Right kidney (tissue), 1 donor: ENCODE data around the gene PHF20.
A peak's percentile ranks its signal among the peaks of the same experiment; 100 is the strongest.
"Not testable (repeated sequence)": the region's sequence is repeated elsewhere in the genome, so short reads cannot be mapped to it uniquely, and the experiment has no call there.

Experiments
- DNase-seq: peaks from one replicate; pipeline ENCODE4 v3.0.0-alpha.2; 2016

Gene PHF20

DNA sequence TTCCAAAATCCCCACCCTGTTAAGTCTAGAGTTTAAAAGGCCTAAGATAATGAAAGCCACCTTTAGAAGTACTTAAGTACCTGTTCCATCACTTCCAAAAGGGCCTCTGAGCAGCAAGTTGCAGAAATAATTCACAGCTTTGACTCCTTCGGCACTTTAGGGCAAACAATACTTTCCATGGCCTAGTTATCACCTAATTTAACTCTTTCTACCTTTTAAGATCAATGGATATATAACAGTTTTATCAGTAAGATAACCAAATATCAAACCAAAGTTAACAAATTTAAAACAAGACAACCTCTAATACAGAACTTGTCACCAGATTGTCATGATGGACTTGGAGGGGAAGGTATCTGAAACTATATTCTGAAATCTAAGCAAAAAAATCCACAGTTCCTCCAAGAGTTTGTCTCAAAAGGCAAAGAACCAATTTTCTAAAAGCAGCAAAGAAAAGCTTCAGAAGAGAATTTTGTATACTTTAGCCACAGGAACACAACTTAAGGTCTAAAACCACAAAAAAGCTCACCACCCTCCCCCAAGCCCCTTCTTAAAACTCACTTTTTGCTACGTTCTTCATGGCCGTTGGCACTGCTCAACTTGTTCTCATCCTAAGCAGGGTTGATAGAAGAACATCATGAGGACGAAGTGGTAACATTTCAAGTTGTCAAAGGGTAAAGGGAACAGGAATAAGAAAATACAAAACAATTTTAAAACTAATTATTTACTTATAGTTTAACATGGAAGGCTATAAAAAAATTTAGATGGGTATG lies 33.2 kb upstream of the PHF20 start:
- DNase-seq: no peak

DNA sequence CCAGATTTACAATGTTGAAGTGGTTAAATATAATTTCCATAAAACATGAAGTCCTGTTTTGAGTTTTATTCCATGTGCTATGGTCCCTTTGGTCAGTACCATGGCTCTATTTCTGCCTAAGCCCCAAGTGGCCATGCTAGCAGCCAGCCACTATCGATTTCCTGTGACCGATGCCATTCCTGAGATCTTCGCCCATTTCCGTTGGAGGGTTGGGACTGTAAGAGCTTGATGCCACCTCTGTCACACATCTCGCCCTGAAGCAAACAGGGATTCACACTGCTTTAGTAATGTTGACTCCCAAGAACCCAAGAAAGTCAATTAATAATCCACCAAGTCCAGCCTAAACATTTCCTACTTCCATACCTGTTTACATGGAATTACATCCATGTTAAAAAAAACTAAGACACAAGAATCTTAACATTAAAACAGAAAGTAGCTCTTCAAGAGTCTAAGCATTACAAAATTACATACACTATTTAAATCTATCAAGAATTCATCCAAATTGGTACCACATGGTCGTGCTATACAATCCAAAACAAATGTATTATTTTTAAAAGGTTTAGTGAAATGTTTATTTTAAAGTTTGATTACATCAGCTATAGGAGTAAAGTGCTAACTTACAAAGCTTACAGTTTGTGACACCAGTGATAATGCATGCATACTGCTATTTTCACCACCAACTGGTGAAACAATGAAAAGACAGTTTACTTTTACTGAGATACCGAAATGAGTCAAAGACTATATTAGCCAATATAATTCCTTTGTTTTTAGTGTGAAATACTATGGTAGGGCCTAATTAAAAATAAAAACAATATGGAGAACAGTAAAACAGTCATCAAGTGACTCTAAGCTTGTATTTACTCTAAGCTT lies 32.3 kb upstream of the PHF20 start:
- no peak for DNase-seq

GRCh38 chr20:35741892-35742740 lies 29.7 kb upstream of the PHF20 start, which contains the start of gene RBM39:
RBM39 (minus strand) TSS chr20:35742260; CDS start chr20:35740874, 1,386 bp downstream.
- peak; percentile 98 for DNase-seq

DNA sequence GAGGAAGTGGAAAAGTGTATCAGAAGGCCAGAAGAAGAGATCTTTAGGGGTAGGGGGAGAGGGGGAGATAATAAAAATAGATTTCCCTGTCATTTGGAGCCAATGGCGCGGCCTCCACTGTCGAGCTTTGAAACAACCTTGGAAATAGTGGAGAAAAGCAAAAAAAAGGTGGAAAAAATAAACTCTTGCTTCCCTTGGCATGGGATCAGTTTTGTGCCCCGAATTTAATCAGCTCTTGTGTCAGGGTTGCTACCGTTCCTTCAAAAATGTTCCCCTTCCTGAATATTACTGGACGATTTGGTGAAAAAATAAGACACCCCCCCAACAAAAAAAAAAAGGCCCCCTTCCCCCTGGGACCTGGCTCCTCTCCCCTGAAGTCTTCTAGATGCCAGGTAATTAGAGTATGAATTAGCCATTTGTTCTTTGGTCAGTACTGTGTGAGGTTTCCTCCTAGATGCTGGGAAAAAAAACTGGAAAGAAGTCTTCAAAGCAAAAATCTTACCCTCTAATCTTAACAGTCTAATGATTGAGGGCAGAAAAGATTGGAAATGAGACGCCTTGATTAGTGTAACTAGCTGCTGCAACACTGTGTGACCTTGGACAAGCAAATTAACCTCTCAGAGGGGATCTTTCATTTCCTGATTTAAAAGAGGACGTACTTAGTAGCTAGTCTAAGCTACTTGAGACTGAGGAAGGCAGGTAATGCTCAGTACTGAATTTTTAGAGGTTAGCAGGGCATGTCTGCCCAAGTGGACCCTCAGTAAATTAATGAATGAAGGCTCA lies 28.9 kb upstream of the PHF20 start:
- peak; percentile 55 for DNase-seq

DNA sequence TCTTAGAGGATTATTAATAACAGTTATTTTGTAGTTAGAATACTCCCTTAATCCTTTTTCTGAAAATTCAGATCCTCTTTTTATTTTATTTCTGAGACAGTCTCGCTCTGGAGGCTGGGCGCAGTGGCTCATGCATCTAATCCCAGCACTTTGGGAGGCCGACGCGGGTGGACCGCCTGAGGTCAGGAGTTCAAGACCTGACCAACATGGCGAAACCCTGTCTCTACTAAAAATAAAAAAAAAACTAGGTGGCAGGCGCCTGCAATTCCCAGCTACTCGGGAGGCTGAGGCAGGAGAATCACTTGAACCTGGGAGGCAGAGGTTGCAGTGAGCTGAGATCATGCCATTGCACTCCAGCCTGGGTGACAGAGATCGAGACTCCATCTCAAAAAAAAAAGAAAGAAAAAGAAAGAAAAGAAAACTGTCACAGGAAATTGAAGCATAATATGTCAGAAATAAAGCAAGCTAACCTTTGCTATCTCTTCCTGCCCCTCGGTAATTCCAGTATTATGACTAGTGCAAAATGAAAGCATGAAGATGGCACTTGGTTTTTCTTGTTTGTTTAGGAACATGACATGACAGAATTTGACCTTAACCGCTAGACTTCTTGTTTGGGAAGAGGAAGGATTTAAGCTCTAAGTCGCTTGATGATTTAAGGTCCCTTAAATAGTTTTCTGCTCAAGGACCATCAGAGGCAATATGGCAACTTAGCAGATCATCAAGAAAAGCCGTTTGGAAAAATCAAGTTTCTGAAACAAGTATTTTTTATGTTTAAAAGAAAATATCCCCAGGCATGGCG lies 27.9 kb upstream of the PHF20 start:
- peak; percentile 6 for DNase-seq

- not testable (repeated sequence) for DNase-seq
Observed at GRCh38 chr20:35744492-35744841, 27.3 kb upstream of the PHF20 start.

DNA sequence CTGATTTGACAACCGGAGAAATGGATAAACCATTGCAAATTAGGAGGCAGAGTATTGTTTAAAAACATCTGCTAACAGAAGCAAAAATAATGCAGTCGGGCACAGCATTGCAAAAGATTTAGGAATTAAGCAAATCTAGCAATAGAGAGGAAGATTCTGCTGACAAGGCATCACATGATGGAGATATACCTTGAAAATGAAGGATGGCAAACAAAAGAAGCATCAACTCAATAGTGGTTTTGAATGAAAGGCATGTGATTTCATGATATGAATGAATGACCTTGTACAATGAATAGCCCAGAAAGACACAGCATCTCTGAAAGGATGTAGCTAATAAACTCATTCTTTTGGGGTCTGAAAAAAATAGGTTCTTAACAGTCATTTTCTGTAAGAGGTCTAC lies 21.2 kb upstream of the PHF20 start:
- DNase-seq: no peak

DNA sequence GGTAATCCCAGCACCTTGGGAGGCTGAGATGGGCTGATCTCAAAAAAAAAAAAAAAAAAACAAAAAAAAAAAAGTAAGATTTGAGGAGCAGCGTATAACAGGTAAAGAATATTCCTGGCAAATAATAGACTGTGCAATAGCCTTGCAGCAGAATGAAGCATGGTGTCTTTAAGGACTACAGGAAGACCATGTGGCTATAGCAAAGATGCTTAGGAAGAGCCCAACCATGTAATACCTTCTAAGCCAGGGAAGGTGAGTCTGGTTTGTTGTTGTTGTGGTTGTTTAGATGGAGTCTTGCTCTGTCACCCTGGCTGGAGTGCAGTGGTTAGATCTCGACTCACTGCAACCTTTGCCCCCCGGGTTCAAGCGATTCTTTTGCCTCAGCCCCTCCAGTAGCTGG lies 15.4 kb upstream of the PHF20 start:
- DNase-seq: no peak

DNA sequence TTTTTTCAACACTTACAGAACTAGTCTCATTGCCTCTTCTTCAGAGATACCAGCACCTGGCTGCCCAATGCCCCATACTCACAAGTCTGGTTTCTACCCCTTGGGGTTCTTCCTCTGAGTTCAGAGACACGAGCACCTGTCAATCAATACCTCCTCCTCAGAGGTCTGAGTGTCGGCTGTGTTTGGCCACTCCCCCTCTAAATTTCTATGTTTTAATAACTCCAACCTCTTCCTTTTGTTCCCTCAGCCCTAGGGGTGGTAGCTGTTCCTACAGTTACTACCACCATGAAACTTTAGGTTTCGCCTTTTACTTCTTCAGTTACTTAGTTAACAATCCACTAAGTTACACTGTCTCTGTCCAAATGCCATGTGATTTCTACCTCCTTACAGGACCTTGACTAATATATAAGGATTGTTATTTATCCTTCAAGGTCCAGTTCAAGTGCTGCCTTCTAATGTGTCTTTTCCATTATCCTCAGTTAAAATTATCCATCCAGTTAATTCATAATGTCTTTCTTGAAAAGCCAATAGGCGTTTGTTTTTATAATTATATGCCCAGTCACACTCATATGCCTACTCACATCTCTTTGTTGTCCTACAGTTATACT lies 14.6 kb upstream of the PHF20 start:
- DNase-seq: no peak

DNA sequence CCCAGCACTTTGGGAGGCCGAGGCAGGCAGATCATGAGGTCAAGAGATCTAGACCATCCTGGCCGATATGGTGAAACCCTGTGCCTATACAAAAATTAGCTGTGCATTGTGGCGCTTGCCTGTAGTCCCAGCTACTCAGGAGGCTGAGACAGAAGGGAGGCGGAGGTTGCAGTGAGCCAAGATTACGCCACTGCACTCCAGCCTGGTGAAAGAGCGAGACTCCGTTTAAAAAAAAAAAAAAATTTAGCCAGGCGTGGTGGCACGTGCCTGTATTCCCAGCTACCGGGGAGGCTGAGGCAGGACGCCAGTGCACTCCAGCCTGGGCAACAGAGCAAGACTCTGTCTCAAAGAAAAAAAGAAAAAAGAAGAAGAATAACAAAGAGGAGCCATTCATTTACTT lies 10.3 kb upstream of the PHF20 start:
- DNase-seq: not testable (repeated sequence)

- DNase-seq: no peak
Observed at GRCh38 chr20:35762461-35762860, 9.4 kb upstream of the PHF20 start.

DNA sequence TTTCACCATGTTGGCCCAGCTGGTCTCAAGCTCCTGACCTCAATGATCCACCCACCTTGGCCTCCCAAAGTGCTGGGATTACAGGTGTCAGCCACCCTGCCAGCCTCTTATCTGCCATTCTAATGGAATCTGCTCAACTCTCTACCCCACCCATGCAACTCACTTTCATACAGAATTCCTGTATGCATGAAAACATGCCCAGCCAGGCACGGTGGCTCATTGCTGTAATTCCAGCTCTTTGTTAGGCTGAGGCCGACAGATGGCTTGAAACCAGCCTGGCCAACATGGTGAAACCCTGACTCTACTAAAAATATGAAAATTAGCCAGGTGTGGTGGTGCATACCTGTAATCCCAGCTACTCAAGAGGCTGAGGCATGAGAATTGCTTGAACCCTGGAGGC lies 6.9 kb upstream of the PHF20 start:
- DNase-seq: not testable (repeated sequence)

DNA sequence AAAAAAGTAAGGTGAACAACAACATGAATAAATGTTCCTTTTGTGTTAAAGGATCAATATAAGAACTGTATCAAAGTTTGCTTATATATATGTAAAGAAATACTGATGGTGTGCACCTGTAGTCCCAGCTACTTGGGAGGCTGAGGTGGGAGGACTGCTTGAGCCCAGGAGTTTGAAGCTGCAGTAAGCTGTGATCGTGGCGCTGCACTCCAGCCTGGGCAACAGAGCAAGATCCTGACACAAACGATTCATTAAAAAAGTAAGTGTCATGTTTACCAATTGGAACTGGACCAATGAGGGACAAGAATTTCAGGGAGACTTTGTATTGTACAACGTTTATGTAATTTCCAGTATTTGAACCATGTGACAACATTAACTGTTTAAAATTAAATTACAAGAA lies 5.0 kb upstream of the PHF20 start:
- DNase-seq: no peak

DNA sequence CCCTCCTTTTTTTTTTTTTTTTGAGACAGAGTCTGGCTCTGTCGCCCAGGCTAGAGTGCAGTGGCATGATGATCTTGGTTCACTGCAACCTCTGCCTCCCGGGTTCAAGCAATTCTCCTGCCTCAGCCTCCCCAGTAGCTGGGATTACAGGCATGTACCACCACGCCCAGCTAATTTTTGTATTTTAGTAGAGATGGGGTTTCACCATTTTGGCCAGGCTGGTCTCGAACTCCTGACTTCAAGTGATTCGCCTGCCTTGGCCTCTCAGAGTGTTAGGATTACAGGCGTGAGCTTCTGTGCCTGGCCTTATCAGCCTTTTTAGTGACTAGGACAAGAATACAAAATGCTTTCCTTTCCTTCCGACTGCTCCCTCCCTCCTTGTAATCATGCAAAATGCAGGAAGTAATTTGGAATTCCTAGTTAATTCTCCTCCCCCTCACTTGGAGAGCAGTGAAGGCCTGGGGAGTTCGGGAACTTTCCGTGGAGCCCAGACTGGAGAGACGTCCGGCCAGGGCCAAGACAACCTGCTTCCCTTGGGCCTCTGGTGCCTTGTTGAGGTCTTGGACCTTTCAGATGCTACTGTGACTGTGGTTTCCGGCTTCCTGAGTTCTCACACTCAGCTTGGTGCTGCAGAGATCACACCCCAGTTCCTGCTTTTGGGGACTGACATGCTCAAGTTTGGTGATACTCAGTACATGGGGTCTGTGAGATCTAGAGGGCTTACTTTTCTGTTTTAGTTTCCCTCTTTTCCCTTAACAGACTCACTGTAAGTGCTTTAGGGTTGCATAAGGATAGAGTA lies 3.9 kb upstream of the PHF20 start:
- DNase-seq: peak; percentile 39

- peak; percentile 44 for DNase-seq
Observed at GRCh38 chr20:35768731-35769664, 2.8 kb upstream of the PHF20 start.

DNA sequence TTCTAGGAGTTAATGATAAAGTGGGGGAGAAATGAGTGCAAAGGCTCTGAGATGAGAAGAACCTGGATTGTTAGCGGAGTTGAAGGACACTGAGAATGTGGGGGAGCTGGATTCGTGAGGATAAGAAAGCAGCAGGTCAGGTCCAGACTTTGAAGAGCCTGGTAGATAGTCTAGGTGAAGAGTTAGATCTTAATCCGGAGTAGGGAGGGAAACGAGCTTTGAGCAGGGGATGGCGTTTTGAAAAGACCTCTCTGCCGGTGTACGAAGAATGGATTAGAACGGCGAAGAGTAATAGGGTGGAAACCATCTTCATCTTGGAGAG lies 487 bp upstream of the PHF20 start:
- DNase-seq: no peak

DNA sequence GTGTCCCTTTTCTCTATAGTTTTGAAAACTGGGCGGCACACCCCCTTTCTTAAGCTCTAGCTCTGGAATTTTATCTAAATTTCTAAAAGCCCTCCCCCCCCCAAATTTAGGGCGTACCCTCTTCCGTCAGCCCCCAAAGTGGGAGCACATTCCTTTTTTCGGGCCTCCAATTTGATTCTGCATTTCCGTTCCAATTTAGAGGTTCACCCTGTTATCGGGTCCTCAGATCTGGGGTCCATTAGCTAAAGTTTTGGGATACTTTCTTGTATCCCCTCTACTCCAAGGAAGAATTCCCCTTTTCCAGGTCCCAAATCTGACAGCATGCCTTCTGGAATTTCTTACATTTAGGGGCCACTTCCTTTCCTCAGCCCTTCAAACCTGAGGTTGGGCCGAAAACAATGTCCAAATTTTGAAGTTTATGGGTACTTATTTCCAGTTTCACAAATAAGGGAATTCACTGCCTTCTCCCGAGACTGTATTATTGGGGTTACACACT lies 796 bp downstream of the PHF20 start:
- no peak for DNase-seq

DNA sequence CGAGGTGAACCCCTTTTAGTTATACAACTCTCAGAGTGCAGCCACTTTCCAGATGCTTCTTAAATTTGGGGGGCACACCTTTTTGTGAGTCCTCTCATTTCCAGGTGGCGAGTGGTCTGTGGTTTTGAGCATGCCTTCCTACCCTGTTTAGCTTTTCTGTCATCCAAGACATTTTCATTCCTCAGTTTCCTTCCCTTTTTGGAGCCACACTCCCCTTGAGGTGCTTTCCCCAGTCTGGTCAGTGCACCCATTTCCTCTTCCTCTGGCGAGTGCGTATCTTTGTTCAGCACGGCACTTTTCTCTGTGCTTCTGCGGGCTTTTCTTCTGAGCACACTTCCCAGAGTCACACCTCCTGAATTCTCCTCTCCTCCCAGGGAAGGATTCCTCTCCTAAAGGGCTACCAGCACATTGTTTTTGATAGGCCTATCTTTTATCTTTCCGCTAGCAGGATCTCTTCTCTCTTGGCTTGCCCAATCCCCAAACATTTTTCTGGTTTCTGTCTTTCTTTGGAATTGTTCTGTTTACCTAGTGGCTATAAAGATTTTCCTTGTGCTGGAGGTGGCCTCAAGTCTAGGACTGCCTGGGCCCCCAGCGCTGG lies 1.4 kb downstream of the PHF20 start:
- DNase-seq: peak; percentile 4
